HepG2 (cell line): ENCODE data around the gene ARMH1. TPM values are rescaled to one million over a fixed set of nuclear protein-coding genes. Genes with fewer than 3 reads are reported as not detected.

ENCODE experiments used
- GABPB1 ChIP-seq: IDR thresholded peaks from 2 replicates; pipeline ENCODE4 v1.6.1; 2016; ENCODE audit warnings: mild to moderate bottlenecking, missing genetic modification reagents, moderate library complexity, missing compliant biosample characterization
- GLI4 ChIP-seq: sonication (generic); formaldehyde crosslinking; IDR thresholded peaks from 2 replicates; pipeline ENCODE4 v1.5.1; 2020; ENCODE audit warnings: missing genetic modification reagents, mild to moderate bottlenecking, moderate library complexity, borderline replicate concordance
- HNF4G ChIP-seq, 2 experiments: sonication (generic) in 1 of 2; formaldehyde crosslinking in 1 of 2; IDR thresholded peaks; 2 replicates each; pipeline versions ENCODE4 v1.4.0 to v1.6.1; 2011 to 2020; ENCODE audit warnings: borderline replicate concordance in 2 of 2, low read depth in 2 of 2, mild to moderate bottlenecking in 2 of 2, low read length in 1 of 2, missing genetic modification reagents in 1 of 2, moderate library complexity in 1 of 2
- MBNL3 ChIP-seq: fragments of 250-450 bp; sonication (Bioruptor Pico); conservative IDR thresholded peaks from 2 replicates; pipeline ENCODE4 v1.8.0; 2022; ENCODE audit warnings: mild to moderate bottlenecking, inconsistent platforms
- MEF2D ChIP-seq: sonication (generic); formaldehyde crosslinking; IDR thresholded peaks from 2 replicates; pipeline ENCODE4 v1.5.1; 2020; ENCODE audit warnings: mild to moderate bottlenecking, missing genetic modification reagents
- MEIS1 ChIP-seq: sonication (generic); formaldehyde crosslinking; IDR thresholded peaks from 2 replicates; pipeline ENCODE4 v1.9.0; 2021; ENCODE audit warnings: mild to moderate bottlenecking, missing genetic modification reagents, moderate library complexity, borderline replicate concordance
- MIER2 ChIP-seq: IDR thresholded peaks from 2 replicates; pipeline ENCODE4 v1.6.1; 2016; ENCODE audit warnings: missing biosample characterization, missing genetic modification reagents
- RARA ChIP-seq: IDR thresholded peaks from 2 replicates; pipeline ENCODE4 v1.6.1; 2016; ENCODE audit warnings: missing genetic modification reagents, missing compliant biosample characterization
- THAP7 ChIP-seq: sonication (generic); formaldehyde crosslinking; IDR thresholded peaks from 2 replicates; pipeline ENCODE4 v1.8.1; 2023; ENCODE audit warnings: mild to moderate bottlenecking, missing genetic modification reagents
- ZBTB7A ChIP-seq: sonication (generic); formaldehyde crosslinking; IDR thresholded peaks from 2 replicates; pipeline ENCODE4 v1.8.0; 2022; ENCODE audit warnings: mild to moderate bottlenecking, missing genetic modification reagents
- ZFP62 ChIP-seq: sonication (generic); formaldehyde crosslinking; IDR thresholded peaks from 2 replicates; pipeline ENCODE4 v1.4.0; 2020; ENCODE audit warnings: missing genetic modification reagents
- ZNF10 ChIP-seq: sonication (generic); formaldehyde crosslinking; IDR thresholded peaks from 2 replicates; pipeline ENCODE4 v1.4.0; 2020; ENCODE audit warnings: mild to moderate bottlenecking, low read depth, missing genetic modification reagents, borderline replicate concordance
- ZNF160 ChIP-seq: sonication (generic); formaldehyde crosslinking; IDR thresholded peaks from 2 replicates; pipeline ENCODE4 v1.8.0; 2022; ENCODE audit warnings: mild to moderate bottlenecking, inconsistent platforms, missing genetic modification reagents
- ZNF17 ChIP-seq: sonication (generic); formaldehyde crosslinking; IDR thresholded peaks from 2 replicates; pipeline ENCODE4 v1.5.0; 2020; ENCODE audit warnings: mild to moderate bottlenecking, missing genetic modification reagents
- ZNF296 ChIP-seq: sonication (generic); formaldehyde crosslinking; conservative IDR thresholded peaks from 2 replicates; pipeline ENCODE4 v1.5.0; 2020; ENCODE audit warnings: mild to moderate bottlenecking, missing genetic modification reagents
- ZNF343 ChIP-seq: sonication (generic); formaldehyde crosslinking; IDR thresholded peaks from 2 replicates; pipeline ENCODE4 v1.4.0; 2020; ENCODE audit warnings: mild to moderate bottlenecking, missing genetic modification reagents
- ZNF510 ChIP-seq: sonication (generic); formaldehyde crosslinking; IDR thresholded peaks from 2 replicates; pipeline ENCODE4 v1.4.0; 2020; ENCODE audit warnings: low read depth, mild to moderate bottlenecking, missing genetic modification reagents
- ZNF883 ChIP-seq: sonication (generic); formaldehyde crosslinking; IDR thresholded peaks from 2 replicates; pipeline ENCODE4 v1.5.1; 2020; ENCODE audit warnings: mild to moderate bottlenecking, missing genetic modification reagents; ENCODE audit errors: not compliant biosample characterization
- ZSCAN22 ChIP-seq: sonication (generic); formaldehyde crosslinking; IDR thresholded peaks from 2 replicates; pipeline ENCODE4 v1.4.0; 2020; ENCODE audit warnings: mild to moderate bottlenecking, missing genetic modification reagents
- polyA plus RNA-seq, 8 experiments: library from polyadenylated mRNA; depleted of rRNA in 3 of 8; stranded (reverse) in 7 of 8; unstranded in 1 of 8; fragments of >200 nt; fragmentation: Illumina TruSeq in 4 of 8; extraction: Trizol in 4 of 8; gene quantifications; 2 replicates each; pipeline versions ENCODE4 v1.2.1 to v1.2.3, GENCODE V29; 2011 to 2016; ENCODE audit warnings: low read depth in 4 of 8, missing spikeins in 1 of 8, mixed read lengths in 1 of 8; ENCODE audit not compliant: insufficient read depth in 1 of 8
- total RNA-seq, 5 experiments: library from RNA; depleted of rRNA; stranded (reverse); fragments of >200 nt; fragmentation: Illumina TruSeq; extraction: Trizol; gene quantifications; 2 replicates each; pipeline ENCODE4 v1.2.3, GENCODE V29; 2016; ENCODE audit warnings: low read depth in 1 of 5
- TF ChIP-seq, protein P1 (sequence below): IDR thresholded peaks from 2 replicates; pipeline ENCODE4 v1.6.1; 2016
- TF ChIP-seq, protein P2 (sequence below): IDR thresholded peaks from 2 replicates; pipeline ENCODE4 v1.6.1; 2016; ENCODE audit warnings: mild to moderate bottlenecking
- TF ChIP-seq, protein P3 (sequence below), 2 experiments: fragments of 450-650 bp in 1 of 2; sonication (generic) in 1 of 2; formaldehyde crosslinking; IDR thresholded peaks; 2 replicates each; pipeline versions ENCODE4 v1.5.0 to v1.8.0; 2020 to 2022; ENCODE audit warnings: mild to moderate bottlenecking in 1 of 2, missing genetic modification reagents in 1 of 2
- TF ChIP-seq, protein P4 (sequence below): sonication (generic); formaldehyde crosslinking; IDR thresholded peaks from 2 replicates; pipeline ENCODE4 v1.4.0; 2020; ENCODE audit warnings: missing genetic modification reagents, mild to moderate bottlenecking, borderline replicate concordance

Gene ARMH1
- total and polyA plus RNA-seq, 2 of the 13 experiments (the other 11 are each of a cell fraction or from before 2014, with no cell fraction given), result 0.69 TPM; not detected in 1

DNA sequence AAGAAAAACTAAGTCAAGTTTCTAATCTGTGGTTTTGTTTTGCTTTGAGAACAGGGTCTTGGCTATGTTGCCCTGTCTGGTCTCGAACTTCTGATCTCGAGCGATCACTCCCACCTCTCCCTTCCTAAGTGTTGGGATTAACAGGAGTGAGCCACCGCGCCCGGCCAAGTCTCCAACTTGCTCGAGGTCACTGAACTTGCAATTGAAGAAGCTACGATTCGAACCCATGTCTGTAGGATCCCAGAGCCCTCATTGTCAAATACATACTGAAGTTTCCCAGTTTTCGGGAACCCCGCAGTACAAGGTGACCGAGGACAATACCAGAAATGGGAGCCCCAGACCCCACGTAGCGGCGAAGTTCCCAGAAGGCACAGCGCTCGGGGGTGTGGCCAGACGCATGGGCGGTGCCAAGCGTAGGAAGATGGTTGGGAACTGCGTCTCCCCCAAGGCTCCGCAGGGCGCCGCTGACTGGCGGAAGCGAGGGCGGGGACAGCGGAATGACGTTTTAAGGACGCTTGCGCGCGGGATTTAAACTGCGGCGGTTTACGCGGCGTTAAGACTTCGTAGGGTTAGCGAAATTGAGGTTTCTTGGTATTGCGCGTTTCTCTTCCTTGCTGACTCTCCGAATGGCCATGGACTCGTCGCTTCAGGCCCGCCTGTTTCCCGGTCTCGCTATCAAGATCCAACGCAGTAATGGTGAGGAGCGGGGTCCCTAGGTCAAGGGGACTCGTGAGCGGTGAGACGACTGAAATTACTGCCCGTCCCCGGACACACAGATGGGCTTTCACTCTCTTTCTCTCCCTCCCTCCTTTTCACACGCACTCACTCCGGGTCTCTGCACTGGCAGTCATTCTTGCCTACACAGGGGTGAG is 65.0 kb downstream of the ARMH1 start, which contains the start of gene KIF2C (continued):
- TF ChIP-seq, protein P1, sequence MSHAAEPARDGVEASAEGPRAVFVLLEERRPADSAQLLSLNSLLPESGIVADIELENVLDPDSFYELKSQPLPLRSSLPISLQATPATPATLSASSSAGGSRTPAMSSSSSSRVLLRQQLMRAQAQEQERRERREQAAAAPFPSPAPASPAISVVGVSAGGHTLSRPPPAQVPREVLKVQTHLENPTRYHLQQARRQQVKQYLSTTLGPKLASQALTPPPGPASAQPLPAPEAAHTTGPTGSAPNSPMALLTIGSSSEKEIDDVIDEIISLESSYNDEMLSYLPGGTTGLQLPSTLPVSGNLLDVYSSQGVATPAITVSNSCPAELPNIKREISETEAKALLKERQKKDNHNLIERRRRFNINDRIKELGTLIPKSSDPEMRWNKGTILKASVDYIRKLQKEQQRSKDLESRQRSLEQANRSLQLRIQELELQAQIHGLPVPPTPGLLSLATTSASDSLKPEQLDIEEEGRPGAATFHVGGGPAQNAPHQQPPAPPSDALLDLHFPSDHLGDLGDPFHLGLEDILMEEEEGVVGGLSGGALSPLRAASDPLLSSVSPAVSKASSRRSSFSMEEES (CRISPR knock-in tag), result no peak
- TF ChIP-seq ZBTB7A (CRISPR knock-in tag) (peak; percentile 64; the same call in 1 of the 2 replicates), ZNF343 (CRISPR knock-in tag) (no peak), MBNL3 (CRISPR knock-in tag) (no peak), ZSCAN22 (CRISPR knock-in tag) (no peak), HNF4G (IDR thresholded peaks at IDR 0.05; ENCODE audit: borderline replicate concordance, low read depth, low read length) (no peak), HNF4G (CRISPR knock-in tag; IDR thresholded peaks at IDR 0.05; ENCODE audit: borderline replicate concordance, low read depth) (no peak), ZNF510 (CRISPR knock-in tag) (0 out of 2 replicates have a peak, but pooled peaks have one; percentile 31), MEF2D (CRISPR knock-in tag) (0 out of 2 replicates have a peak, but pooled peaks have one; percentile 20), ZNF296 (CRISPR knock-in tag) (no peak), ZNF160 (peak; percentile 51; the same call in 1 of the 2 replicates), MIER2 (CRISPR knock-in tag) (0 out of 2 replicates have a peak, but pooled peaks have one; percentile 37), GABPB1 (CRISPR knock-in tag) (peak; percentile 94), ZNF10 (CRISPR knock-in tag) (no peak), GLI4 (CRISPR knock-in tag) (no peak), ZFP62 (CRISPR knock-in tag) (no peak), RARA (peak; percentile 36; the same call in 1 of the 2 replicates), ZNF883 (CRISPR knock-in tag) (peak; percentile 48), THAP7 (CRISPR knock-in tag) (peak; percentile 79), ZNF17 (CRISPR knock-in tag) (no peak), MEIS1 (CRISPR knock-in tag) (no peak; the same call in 1 of the 2 replicates)
- TF ChIP-seq, protein P2, sequence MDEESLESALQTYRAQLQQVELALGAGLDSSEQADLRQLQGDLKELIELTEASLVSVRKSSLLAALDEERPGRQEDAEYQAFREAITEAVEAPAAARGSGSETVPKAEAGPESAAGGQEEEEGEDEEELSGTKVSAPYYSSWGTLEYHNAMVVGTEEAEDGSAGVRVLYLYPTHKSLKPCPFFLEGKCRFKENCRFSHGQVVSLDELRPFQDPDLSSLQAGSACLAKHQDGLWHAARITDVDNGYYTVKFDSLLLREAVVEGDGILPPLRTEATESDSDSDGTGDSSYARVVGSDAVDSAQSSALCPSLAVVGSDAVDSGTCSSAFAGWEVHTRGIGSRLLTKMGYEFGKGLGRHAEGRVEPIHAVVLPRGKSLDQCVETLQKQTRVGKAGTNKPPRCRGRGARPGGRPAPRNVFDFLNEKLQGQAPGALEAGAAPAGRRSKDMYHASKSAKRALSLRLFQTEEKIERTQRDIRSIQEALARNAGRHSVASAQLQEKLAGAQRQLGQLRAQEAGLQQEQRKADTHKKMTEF (CRISPR knock-in tag), result peak; percentile 76
- TF ChIP-seq, protein P3, sequence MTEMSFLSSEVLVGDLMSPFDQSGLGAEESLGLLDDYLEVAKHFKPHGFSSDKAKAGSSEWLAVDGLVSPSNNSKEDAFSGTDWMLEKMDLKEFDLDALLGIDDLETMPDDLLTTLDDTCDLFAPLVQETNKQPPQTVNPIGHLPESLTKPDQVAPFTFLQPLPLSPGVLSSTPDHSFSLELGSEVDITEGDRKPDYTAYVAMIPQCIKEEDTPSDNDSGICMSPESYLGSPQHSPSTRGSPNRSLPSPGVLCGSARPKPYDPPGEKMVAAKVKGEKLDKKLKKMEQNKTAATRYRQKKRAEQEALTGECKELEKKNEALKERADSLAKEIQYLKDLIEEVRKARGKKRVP (CRISPR knock-in tag; IDR thresholded peaks at IDR 0.05), result peak in 1 of 2 experiments; percentile 69; a peak in 2 of 4 replicates
- TF ChIP-seq, protein P4, sequence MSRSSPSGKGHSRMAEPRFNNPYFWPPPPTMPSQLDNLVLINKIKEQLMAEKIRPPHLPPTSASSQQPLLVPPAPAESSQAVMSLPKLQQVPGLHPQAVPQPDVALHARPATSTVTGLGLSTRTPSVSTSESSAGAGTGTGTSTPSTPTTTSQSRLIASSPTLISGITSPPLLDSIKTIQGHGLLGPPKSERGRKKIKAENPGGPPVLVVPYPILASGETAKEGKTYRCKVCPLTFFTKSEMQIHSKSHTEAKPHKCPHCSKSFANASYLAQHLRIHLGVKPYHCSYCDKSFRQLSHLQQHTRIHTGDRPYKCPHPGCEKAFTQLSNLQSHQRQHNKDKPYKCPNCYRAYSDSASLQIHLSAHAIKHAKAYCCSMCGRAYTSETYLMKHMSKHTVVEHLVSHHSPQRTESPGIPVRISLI (CRISPR knock-in tag), result no peak; the same call in 1 of the 2 replicates
